GM23338 (cell line): ENCODE data around the gene FAM81B. TPM values are rescaled to one million over a fixed set of nuclear protein-coding genes. Genes with fewer than 3 reads are reported as not detected.

Experiments used
- ATAC-seq: fragments of 200-7000 bp; cut with Tn5 transposase; 3 replicates; pipeline ENCODE4 v1.9.1; 2020
- DNase-seq: peaks from one replicate; pipeline ENCODE4 v3.0.0-alpha.2; 2015; ENCODE audit warnings: low spot score
- H2AFZ ChIP-seq: fragments of 200-600 bp; sonication (generic); 2 replicates; pipeline ENCODE4 v1.8.0; 2016; ENCODE audit warnings: antibody characterized with exemption, mild to moderate bottlenecking, moderate library complexity
- H3F3A ChIP-seq: fragments of 200-600 bp; sonication (generic); replicated peaks from 2 replicates; pipeline ENCODE4 v1.8.0; 2017; ENCODE audit warnings: antibody characterized with exemption, mixed run types, low read depth
- H3K27ac ChIP-seq: fragments of 200-600 bp; sonication (generic); 2 replicates; pipeline ENCODE4 v1.6.1; 2016; ENCODE audit warnings: low read depth
- H3K27me3 ChIP-seq: fragments of 200-600 bp; sonication (generic); 2 replicates; pipeline ENCODE4 v1.8.0; 2016; ENCODE audit warnings: mild to moderate bottlenecking, mixed run types, moderate library complexity; ENCODE audit not compliant: insufficient read depth
- H3K36me3 ChIP-seq: fragments of 200-600 bp; sonication (generic); 2 replicates; pipeline ENCODE4 v1.8.0; 2016; ENCODE audit warnings: mild to moderate bottlenecking; ENCODE audit not compliant: insufficient read depth
- H3K4me1 ChIP-seq: fragments of 200-600 bp; sonication (generic); 2 replicates; pipeline ENCODE4 v1.8.0; 2016; ENCODE audit warnings: mild to moderate bottlenecking, moderate library complexity; ENCODE audit not compliant: insufficient read depth
- H3K4me2 ChIP-seq: fragments of 200-600 bp; sonication (generic); 2 replicates; pipeline ENCODE4 v1.7.1; 2017; ENCODE audit warnings: mixed run types
- H3K4me3 ChIP-seq: fragments of 200-600 bp; sonication (generic); 2 replicates; pipeline ENCODE4 v1.6.1; 2016; ENCODE audit warnings: mixed run types
- H3K79me2 ChIP-seq: fragments of 200-600 bp; sonication (generic); replicated peaks from 2 replicates; pipeline ENCODE4 v1.8.0; 2017; ENCODE audit warnings: mild to moderate bottlenecking; ENCODE audit not compliant: insufficient read depth
- H3K9me2 ChIP-seq: fragments of 200-600 bp; sonication (generic); 2 replicates; pipeline ENCODE4 v1.8.0; 2017; ENCODE audit not compliant: insufficient read depth
- H4K20me1 ChIP-seq: fragments of 200-600 bp; sonication (generic); replicated peaks from 2 replicates; pipeline ENCODE4 v1.8.0; 2017; ENCODE audit warnings: mild to moderate bottlenecking; ENCODE audit not compliant: insufficient read depth
- H3K27ac Mint-ChIP-seq: 2 replicates; pipeline ENCODE4 v1.8.0; 2020; ENCODE audit warnings: inconsistent platforms, mild to moderate bottlenecking, moderate library complexity, mixed read lengths
- H3K27me3 Mint-ChIP-seq: 3 replicates; pipeline ENCODE4 v1.8.0; 2022; ENCODE audit warnings: low read depth, mild to moderate bottlenecking, moderate library complexity, mixed read lengths, inconsistent platforms; ENCODE audit not compliant: insufficient read depth, poor library complexity
- H3K36me3 Mint-ChIP-seq: 3 replicates; pipeline ENCODE4 v1.8.0; 2021; ENCODE audit warnings: low read depth, mild to moderate bottlenecking, inconsistent platforms, moderate library complexity, mixed read lengths
- H3K4me1 Mint-ChIP-seq: 3 replicates; pipeline ENCODE4 v1.8.0; 2020; ENCODE audit warnings: mild to moderate bottlenecking, inconsistent platforms, mixed read lengths
- H3K4me3 Mint-ChIP-seq: 3 replicates; pipeline ENCODE4 v1.8.0; 2021; ENCODE audit warnings: moderate library complexity, mild to moderate bottlenecking, inconsistent platforms, mixed read lengths
- H3K9me3 Mint-ChIP-seq: 3 replicates; pipeline ENCODE4 v1.8.0; 2020; ENCODE audit warnings: moderate library complexity, mild to moderate bottlenecking, inconsistent platforms, mixed read lengths
- CREB1 ChIP-seq: fragments of 250-450 bp; sonication (Bioruptor Pico); IDR thresholded peaks from 2 replicates; pipeline ENCODE4 v1.5.0; 2020; ENCODE audit warnings: low read depth, mild to moderate bottlenecking, moderate library complexity
- EZH2phosphoT487 ChIP-seq: fragments of 200-600 bp; sonication (generic); IDR thresholded peaks from one replicate; pipeline ENCODE4 v1.8.1; 2018; ENCODE audit warnings: antibody characterized with exemption; ENCODE audit not compliant: unreplicated experiment
- NANOG ChIP-seq: IDR thresholded peaks from 2 replicates; pipeline ENCODE4 v1.6.1; 2016; ENCODE audit warnings: antibody characterized with exemption, borderline replicate concordance
- POLR2AphosphoS5 ChIP-seq: IDR thresholded peaks from 2 replicates; pipeline ENCODE4 v1.6.1; 2016; ENCODE audit warnings: antibody characterized with exemption, low read depth
- ZNF462 ChIP-seq: fragments of 250-450 bp; sonication (Bioruptor Pico); IDR thresholded peaks from 2 replicates; pipeline ENCODE4 v1.5.0; 2020; ENCODE audit warnings: mild to moderate bottlenecking, moderate library complexity
- polyA plus RNA-seq: library from polyadenylated mRNA; unstranded; fragments of >200 nt; fragmentation: Nextera tagmentation; extraction: Ambion mirVana; gene quantifications from 2 replicates; pipeline ENCODE4 v1.2.1, GENCODE V29; 2016
- total RNA-seq: library from RNA; depleted of rRNA; stranded (reverse); fragments of >200 nt; shearing (Covaris generic); gene quantifications from 2 replicates; pipeline ENCODE4 v1.2.3, GENCODE V29; 2014

FAM81B gene
- total and polyA plus RNA-seq, 2 experiments from 2014 or later = 0.40 TPM; not detected in 1

- TF ChIP-seq ZNF462 (CRISPR knock-in tag) (no peak), EZH2phosphoT487 (no peak), CREB1 (CRISPR knock-in tag) (no peak), NANOG (no peak)
Measured at GRCh38 chr5:95382801-95383200, 8.4 kb upstream of the FAM81B start (continued).

- Histone ChIP-seq H3K4me1 (no peaks in the 10 kb centered on the region), H4K20me1 (no peaks in the 10 kb centered on the region), H3K79me2 (no peaks in the 10 kb centered on the region), H3K4me3 (no peak overlapping the region), H3K27me3 (no peaks in the 10 kb centered on the region), H3K4me2 (no peak overlapping the region), H3K36me3 (peaks cover 6% of the 10 kb centered on the region; the same call in 1 of the 2 replicates), H3F3A (no peaks in the 10 kb centered on the region), H3K27ac (no peak overlapping the region), H2AFZ (no peak overlapping the region), H3K9me2 (no peaks in the 10 kb centered on the region)
- H3K27me3 Mint-ChIP-seq = no peaks in the 10 kb centered on the region
- no peak overlapping the region for H3K27ac Mint-ChIP-seq
- DNase-seq (no peak), ATAC-seq (no peak)
- H3K9me3 Mint-ChIP-seq = peaks cover 16% of the 10 kb centered on the region
- H3K36me3 Mint-ChIP-seq = peaks cover 16% of the 10 kb centered on the region
- TF ChIP-seq POLR2AphosphoS5 = no peak
- H3K4me1 Mint-ChIP-seq = no peaks in the 10 kb centered on the region
- no peak overlapping the region for H3K4me3 Mint-ChIP-seq
Measured at GRCh38 chr5:95384485-95385213, 6.5 kb upstream of the FAM81B start.
